HG03039 (cell line): Measurements from ENCODE around the gene MS4A10.
"Not testable (repeated sequence)": the region's sequence is repeated elsewhere in the genome, so short reads cannot be mapped to it uniquely, and the experiment has no call there.

ENCODE experiments used
- ATAC-seq: cut with Tn5 transposase; IDR thresholded peaks from one replicate; pipeline ENCODE4 v1.9.1; 2021; ENCODE audit warnings: mild to moderate bottlenecking, moderate library complexity; ENCODE audit not compliant: unreplicated experiment

Gene MS4A10

DNA sequence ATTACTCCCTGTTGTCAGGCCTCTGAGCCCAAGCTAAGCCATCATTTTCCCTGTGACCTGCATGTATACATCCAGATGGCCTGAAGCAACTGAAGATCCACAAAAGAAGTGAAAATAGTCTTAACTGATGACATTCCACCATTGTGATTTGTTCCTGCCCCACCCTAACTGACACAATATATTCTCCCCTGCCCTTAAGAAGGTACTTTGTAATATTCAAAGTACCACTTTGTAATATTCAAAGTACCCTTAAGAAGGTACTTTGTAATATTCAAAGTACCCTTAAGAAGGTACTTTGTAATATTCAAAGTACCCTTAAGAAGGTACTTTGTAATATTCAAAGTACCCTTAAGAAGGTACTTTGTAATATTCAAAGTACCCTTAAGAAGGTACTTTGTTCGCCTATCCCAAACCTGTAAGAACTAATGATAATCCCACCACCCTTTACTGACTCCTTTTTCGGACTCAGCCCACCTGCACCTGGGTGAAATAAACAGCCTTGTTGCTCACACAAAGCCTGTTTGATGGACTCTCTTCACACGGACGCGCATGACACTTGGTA lies 38.7 kb downstream of the MS4A10 start:
- not testable (repeated sequence) for ATAC-seq

- ATAC-seq, result no peak
Measured at GRCh38 chr11:60825118-60825517, 40.0 kb downstream of the MS4A10 start.

- ATAC-seq, result no peak
Measured at GRCh38 chr11:60825790-60826189, 40.7 kb downstream of the MS4A10 start.

GRCh38 chr11:60830478-60831142 lies 45.5 kb downstream of the MS4A10 start:
- ATAC-seq, result no peak

- no peak for ATAC-seq
Measured at GRCh38 chr11:60831143-60831500, 46.0 kb downstream of the MS4A10 start.

DNA sequence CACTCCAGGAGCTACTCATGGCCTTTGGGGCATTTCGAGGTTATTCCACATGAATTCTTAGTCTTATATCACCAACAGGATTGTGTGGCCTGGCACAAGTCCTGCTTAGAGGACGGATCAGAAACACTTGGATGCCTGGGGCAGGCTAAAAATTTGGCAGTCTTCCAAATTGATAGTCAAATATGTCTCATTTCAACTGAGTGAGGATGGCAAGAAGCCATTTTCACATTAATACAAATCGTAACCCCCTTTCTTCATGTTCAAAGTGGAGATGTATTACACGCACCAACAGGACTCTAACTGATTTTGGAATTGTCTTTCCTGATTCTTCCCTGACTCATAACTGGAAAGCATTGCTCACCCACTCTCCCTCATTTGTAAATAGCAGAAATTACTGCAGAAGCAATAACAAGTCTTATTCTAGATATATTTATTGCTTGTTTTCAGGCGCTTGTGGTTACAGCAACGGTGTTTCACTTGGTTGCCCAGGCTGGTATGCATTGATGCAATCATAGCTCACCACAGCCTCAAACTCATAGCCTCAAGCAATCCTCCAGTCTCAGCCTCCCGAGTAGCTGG lies 46.5 kb downstream of the MS4A10 start:
- no peak for ATAC-seq

DNA sequence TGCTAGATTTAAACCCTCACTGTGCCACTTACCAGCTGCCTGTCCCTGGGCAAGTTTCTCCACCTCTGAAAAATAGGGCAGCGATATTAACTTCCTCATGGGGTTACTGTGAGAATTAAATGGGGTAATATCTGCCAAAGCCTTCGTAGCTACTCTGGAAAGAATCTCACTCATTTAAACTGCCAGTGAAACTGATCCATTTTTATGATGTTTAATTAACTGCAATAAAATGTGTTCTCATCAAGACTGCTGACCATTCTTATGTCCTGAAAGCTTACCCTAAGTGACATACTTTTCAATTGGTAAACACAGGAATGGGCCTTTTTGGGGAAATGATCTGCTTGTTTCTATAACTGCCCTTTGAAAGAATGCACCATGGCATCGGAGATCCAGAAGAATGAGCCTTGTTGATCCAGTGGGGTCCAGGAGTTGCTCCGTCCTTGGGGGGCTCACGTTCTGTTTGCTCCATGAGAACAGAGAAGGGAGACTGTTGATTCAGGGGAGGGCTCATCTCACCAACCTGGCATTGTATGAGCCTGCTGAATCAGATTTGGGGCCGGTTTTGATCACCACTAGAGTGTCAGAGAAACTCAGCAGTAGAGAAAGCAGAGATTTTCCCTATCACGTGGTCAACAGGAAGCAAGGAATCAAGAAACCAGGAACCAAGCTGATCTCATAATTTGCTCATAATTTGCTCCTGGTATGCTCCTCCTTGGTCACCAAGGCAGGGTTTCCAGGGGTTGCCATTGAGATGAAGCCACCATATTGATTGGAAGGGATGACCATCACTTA lies 49.8 kb downstream of the MS4A10 start:
- ATAC-seq, result no peak

DNA sequence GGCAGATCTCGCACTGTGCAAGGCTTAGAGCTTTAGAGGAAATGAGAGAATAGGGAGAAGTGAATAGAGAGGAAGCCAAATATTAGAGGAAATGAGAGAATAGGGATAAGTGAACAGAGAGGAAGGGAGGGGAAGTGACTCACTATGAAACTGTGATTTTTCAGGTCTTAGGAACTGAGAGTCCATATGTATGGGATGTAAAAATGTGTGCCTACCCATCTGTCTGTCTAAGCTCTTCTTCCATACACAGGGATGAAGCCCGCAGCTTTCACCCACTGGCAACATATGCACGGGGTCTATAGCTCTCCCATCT lies 50.4 kb downstream of the MS4A10 start:
- ATAC-seq, result no peak

DNA sequence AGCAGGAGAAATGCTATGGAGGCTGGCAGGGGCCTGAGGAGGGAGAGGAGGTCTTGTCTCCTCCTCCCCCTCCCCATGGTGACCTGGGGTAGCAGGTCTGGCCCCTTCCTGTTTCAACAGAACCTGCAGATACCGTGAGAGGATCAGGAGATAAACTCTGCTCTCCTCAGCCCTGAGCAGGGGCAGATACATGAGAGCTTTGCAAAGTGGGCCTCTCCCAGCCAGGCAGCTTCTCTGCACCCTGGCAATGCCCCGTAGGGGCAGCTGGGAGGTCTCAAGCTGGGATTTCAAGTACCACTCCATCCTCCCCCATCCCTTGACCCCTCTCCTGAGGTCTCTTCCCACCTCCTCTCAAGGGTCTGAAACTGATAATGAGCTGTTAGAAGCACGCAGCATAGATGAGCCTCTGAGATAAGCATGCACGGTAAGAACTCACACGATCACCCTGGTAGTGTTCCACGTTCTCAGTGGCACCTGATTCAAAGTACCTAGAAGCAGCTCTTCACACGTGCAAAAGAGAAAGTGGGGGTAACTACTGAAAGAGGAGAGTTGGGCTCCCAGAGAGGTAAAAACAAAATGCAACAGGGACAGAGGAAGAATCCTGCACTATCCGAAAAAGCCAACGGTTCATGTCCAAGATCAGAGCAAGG lies 51.9 kb downstream of the MS4A10 start:
- no peak for ATAC-seq

DNA sequence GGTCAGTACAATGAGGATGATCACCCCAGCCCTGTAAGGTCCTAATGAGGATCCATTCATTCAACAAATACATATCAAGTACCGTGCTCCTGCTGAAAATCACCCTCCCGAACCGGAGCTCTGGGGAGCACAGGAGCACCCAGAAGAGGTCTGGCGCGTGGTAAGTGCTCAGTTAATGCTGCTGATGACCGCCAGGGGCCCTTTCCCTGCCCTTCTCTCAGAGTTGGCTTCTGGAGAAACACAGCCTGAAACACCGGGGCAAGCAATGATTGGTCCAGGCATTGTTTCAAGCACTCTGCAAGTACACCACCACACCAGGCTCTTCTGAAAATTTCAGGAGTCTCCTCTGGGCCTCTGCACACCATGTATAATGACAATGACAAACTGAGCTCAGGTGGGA lies 53.0 kb downstream of the MS4A10 start:
- no peak for ATAC-seq

- no peak for ATAC-seq
Measured at GRCh38 chr11:60840470-60841430, 55.6 kb downstream of the MS4A10 start.

DNA sequence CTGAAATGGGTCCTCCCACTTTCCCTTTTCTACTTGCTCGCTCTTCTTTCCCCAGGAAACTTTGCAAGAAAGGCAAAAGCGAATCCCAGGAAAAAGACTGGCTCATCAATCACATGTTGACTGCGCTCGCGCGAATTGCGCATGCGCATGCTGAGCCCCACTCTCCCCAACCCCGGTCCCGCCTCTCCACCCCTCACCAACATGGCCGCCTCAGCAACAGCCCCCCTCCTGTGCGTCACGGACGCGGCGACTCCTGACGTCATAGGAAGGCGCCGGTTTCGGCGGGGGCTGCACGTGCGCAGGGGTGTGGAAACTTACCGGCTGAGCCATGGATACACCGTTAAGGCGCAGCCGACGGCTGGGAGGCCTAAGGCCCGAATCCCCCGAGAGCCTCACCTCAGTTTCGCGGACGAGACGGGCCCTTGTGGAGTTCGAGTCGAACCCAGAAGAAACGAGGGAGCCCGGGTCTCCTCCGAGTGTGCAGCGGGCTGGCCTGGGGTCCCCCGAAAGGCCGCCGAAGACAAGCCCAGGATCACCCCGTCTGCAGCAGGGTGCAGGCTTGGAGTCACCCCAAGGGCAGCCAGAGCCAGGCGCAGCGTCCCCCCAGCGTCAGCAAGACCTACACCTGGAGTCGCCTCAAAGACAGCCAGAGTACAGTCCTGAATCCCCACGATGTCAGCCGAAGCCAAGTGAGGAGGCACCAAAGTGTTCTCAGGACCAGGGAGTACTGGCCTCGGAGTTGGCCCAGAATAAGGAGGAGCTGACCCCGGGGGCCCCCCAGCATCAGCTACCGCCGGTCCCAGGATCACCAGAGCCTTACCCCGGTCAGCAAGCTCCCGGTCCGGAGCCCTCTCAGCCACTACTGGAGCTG lies 56.9 kb downstream of the MS4A10 start, which contains the start of gene CCDC86:
Gene CCDC86, plus strand, starts transcription at position 317 of the 871 bp plus-strand sequence. Its CDS starts 12 bp downstream, at position 329.
- ATAC-seq, result peak; percentile 74

DNA sequence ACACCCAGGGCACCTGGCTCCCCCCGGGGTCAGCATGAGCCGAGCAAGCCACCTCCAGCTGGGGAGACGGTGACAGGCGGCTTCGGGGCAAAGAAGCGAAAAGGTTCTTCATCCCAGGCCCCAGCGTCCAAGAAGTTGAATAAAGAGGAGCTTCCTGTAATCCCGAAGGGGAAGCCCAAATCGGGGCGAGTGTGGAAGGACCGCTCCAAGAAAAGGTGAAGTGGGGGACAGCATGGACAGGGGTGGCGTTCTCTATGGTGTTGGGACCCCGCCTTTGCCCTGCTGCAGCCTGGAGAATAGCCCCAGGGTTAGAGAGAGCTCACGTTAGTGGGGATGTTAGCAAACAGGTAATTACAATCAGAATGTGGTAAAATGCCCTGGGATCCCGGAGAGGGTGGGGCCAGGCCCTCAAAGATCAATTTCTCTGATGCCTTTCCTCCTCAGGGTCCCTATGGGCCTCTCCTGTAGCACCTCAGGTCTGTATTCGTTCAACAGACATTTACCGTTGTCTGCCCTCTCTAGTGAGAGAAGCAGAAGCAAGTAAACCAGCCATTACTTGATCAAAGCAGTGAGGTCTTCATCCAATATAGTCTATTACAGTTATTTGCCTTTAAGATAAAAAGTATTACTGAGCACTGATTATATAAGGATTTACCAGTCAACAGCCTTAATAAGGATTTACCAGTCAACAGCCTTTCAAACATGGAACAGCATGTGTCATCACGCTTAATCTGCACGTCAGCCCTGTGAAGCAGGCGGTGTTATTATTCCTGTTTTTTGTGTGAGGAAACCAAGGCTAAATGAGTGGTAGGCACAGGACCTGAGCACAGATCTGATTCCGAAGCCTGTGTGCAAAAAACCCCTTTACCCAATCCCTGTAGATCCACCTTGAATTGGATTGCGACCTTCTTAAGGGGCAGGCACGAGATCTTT lies 57.8 kb downstream of the MS4A10 start:
- ATAC-seq, result no peak

DNA sequence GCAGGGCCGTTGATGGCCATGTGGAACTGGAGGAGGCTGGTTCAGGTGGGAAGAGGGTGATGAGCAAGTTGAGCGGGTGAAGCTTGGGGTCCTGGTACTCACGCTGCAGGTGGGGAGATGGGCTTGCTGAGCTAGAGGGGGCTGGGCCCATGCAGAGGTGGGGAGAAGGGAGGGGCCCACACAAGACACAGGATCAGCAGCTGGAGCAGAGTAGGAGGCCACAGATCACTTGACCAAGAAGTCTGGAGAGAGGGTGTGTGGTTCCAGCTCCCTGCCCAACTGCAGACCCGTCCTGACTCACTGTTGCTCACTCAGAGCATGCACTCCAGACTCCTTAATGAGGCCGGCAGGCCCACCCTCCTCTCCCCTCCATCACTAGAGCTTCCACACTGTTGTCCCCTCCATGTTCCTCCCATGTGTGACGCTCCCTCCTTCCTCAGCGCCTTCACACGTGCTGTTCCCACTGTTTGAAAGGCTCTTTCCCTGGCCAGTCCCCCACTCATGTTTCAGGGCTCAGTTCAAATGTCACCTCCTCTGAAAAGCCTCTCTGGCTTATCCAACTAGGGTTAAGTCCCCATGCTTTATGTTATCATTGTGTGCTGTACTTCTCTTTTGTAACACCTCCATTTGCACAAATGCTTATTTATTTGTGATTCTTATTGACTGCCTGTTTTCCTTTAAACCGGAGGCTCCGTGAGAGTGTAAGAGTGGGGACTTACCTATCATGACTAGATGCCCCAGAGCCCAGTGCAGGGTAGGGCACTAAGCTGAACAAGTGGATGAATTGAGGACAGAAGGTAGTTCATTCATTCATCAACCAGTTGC lies 59.1 kb downstream of the MS4A10 start:
- no peak for ATAC-seq

- no peak for ATAC-seq
Measured at GRCh38 chr11:60844870-60845221, 59.7 kb downstream of the MS4A10 start.

GRCh38 chr11:60845338-60845737 lies 60.2 kb downstream of the MS4A10 start:
- ATAC-seq, result no peak

GRCh38 chr11:60847281-60847680 lies 62.1 kb downstream of the MS4A10 start:
- no peak for ATAC-seq
